H1 (cell line): ENCODE data around the gene USP10. TPM values are rescaled to one million over a fixed set of nuclear protein-coding genes. Genes with fewer than 3 reads are reported as not detected.

Experiments
- SP2 ChIP-seq: IDR thresholded peaks from 2 replicates; pipeline ENCODE4 v1.6.1; 2012; ENCODE audit warnings: mild to moderate bottlenecking, low read length, inconsistent platforms
- polyA plus RNA-seq, 7 experiments: library from polyadenylated mRNA; depleted of rRNA in 3 of 7; stranded (reverse) in 5 of 7; unstranded in 2 of 7; fragments of >200 nt in 5 of 7; fragments of 200-250 nt in 2 of 7; gene quantifications; 1 replicate in 5 of 7; 2 replicates in 1 of 7; 4 replicates in 1 of 7; pipeline versions ENCODE4 v1.2.1 to v1.2.3, GENCODE V29; 2011 to 2013; ENCODE audit warnings: missing spikeins in 2 of 7, mixed read lengths in 2 of 7
- total RNA-seq: library from RNA; stranded (reverse); fragmentation: NEBNext Ultra II Directional; extraction: Animal tissue kit (Norgen Biotek cat#: 25700); gene quantifications from 2 replicates; pipeline ENCODE4 v1.2.1, GENCODE V29; 2021
- TF ChIP-seq, protein P1 (sequence below): IDR thresholded peaks from 2 replicates; pipeline ENCODE4 v1.6.1; 2011; ENCODE audit warnings: low read length, improper control_type of control experiment

USP10 gene
- total and polyA plus RNA-seq, 2 of the 8 experiments (the other 6 are each of a cell fraction or from before 2014, with no cell fraction given): 171 to 195 TPM

GRCh38 chr16:84813141-84813934, 113.5 kb downstream of the USP10 start (continued):
- TF ChIP-seq SP2: no peak
- TF ChIP-seq, protein P1, sequence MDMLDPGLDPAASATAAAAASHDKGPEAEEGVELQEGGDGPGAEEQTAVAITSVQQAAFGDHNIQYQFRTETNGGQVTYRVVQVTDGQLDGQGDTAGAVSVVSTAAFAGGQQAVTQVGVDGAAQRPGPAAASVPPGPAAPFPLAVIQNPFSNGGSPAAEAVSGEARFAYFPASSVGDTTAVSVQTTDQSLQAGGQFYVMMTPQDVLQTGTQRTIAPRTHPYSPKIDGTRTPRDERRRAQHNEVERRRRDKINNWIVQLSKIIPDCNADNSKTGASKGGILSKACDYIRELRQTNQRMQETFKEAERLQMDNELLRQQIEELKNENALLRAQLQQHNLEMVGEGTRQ: peak; percentile 54
